ENCODE data around the gene SAMD8.

Gene SAMD8

GRCh38 chr10:75111365-75111906, at the start of gene SAMD8:
Gene SAMD8 (plus strand): TSS chr10:75111656. CDS start chr10:75150529, 38,873 bp downstream.
- peak; percentile 89 for DNase-seq (ENCODE audit: low spot score)

- DNase-seq (ENCODE audit: low spot score) = no peak
Observed at GRCh38 chr10:75061709-75062505, 49.5 kb upstream of the SAMD8 start.

GRCh38 chr10:75062506-75063299, 48.8 kb upstream of the SAMD8 start:
- DNase-seq (ENCODE audit: low spot score) = no peak

- DNase-seq (ENCODE audit: low spot score) = no peak
Observed at GRCh38 chr10:75063461-75064230, 47.8 kb upstream of the SAMD8 start.

GRCh38 chr10:75065076-75065475, 46.4 kb upstream of the SAMD8 start:
- DNase-seq (ENCODE audit: low spot score) = no peak

- no peak for DNase-seq (ENCODE audit: low spot score)
Observed at GRCh38 chr10:75066271-75066670, 45.2 kb upstream of the SAMD8 start.

- DNase-seq (ENCODE audit: low spot score) = no peak
Observed at GRCh38 chr10:75067272-75067671, 44.2 kb upstream of the SAMD8 start.

GRCh38 chr10:75068523-75068922, 42.9 kb upstream of the SAMD8 start:
- DNase-seq (ENCODE audit: low spot score) = no peak

- DNase-seq (ENCODE audit: low spot score) = no peak
Observed at GRCh38 chr10:75070476-75070875, 41.0 kb upstream of the SAMD8 start.

- DNase-seq (ENCODE audit: low spot score) = no peak
Observed at GRCh38 chr10:75070961-75071428, 40.5 kb upstream of the SAMD8 start.

- no peak for DNase-seq (ENCODE audit: low spot score)
Observed at GRCh38 chr10:75071756-75072155, 39.7 kb upstream of the SAMD8 start.

- DNase-seq (ENCODE audit: low spot score) = no peak
Observed at GRCh38 chr10:75072727-75073126, 38.7 kb upstream of the SAMD8 start.

GRCh38 chr10:75073442-75073841, 38.0 kb upstream of the SAMD8 start:
- DNase-seq (ENCODE audit: low spot score) = no peak

- DNase-seq (ENCODE audit: low spot score) = no peak
Observed at GRCh38 chr10:75074711-75075445, 36.6 kb upstream of the SAMD8 start.

GRCh38 chr10:75076348-75076747, 35.1 kb upstream of the SAMD8 start:
- no peak for DNase-seq (ENCODE audit: low spot score)

GRCh38 chr10:75079436-75080083, 31.9 kb upstream of the SAMD8 start:
- DNase-seq (ENCODE audit: low spot score) = no peak

GRCh38 chr10:75080554-75080953, 30.9 kb upstream of the SAMD8 start:
- no peak for DNase-seq (ENCODE audit: low spot score)

- no peak for DNase-seq (ENCODE audit: low spot score)
Observed at GRCh38 chr10:75081379-75081778, 30.1 kb upstream of the SAMD8 start.

GRCh38 chr10:75083972-75084833, 27.3 kb upstream of the SAMD8 start:
- no peak for DNase-seq (ENCODE audit: low spot score)

GRCh38 chr10:75084834-75085384, 26.5 kb upstream of the SAMD8 start:
- DNase-seq (ENCODE audit: low spot score) = no peak

Data from hematopoietic multipotent progenitor cell treated with erythropoietin and hydrocortisone succinate and interleukin-3 and kit ligand, for 15 days (in vitro differentiated cells).